HepG2 (cell line): Measurements from ENCODE around the gene MAP3K1. TPM values are rescaled to one million over a fixed set of nuclear protein-coding genes. Genes with fewer than 3 reads are reported as not detected.

Experiments used
- ATAC-seq: fragments of 200-7000 bp; cut with Tn5 transposase; 3 replicates; pipeline ENCODE4 v1.9.1; 2020; ENCODE audit warnings: mild to moderate bottlenecking, moderate library complexity
- BruUV-seq: library from RNA; stranded (reverse); fragments of 400-500 nt; replicated peaks from 2 replicates; lab custom pipeline; 2021; lab: Mats Ljungman, UMichigan
- CTCF ChIA-PET: fragments of 300-600 bp; formaldehyde crosslinking; extraction: SDS; loops from one replicate; lab custom pipeline; 2021; ENCODE audit warnings: low total read pairs, inconsistent platforms, low intra/inter-chr PET ratio; lab: Yijun Ruan, JAX
- POLR2A ChIA-PET: fragments of 350-600 bp; sonication (Branson Sonifier 250); formaldehyde crosslinking; loops from one replicate; lab custom pipeline; 2020; ENCODE audit warnings: antibody characterized with exemption, inconsistent platforms; lab: Yijun Ruan, JAX
- DNase-seq: peaks from one replicate; pipeline ENCODE4 v3.0.0-alpha.2; 2015; ENCODE audit warnings: low spot score
- FAIRE-seq: peaks from 3 replicates; lab custom pipeline; 2011; peaks lifted over from hg19 to GRCh38; lab: Jason Lieb, UNC
- H2AFZ ChIP-seq: one replicate; pipeline ENCODE4 v1.6.1; 2011; ENCODE audit warnings: low read length, inconsistent platforms
- H3K27ac ChIP-seq: fragments of 300-600 bp; 3 replicates; pipeline ENCODE4 v1.8.0; 2011; ENCODE audit warnings: mixed run types, mild to moderate bottlenecking, mixed read lengths, low read length, inconsistent platforms; ENCODE audit not compliant: insufficient read depth; ENCODE audit errors: extremely low read length
- H3K27me3 ChIP-seq, 2 experiments: fragments of 200-600 bp in 1 of 2; 2 replicates in 1 of 2; 3 replicates in 1 of 2; pipeline versions ENCODE4 v1.6.0 to v1.8.0; 2011; ENCODE audit warnings: low read length in 2 of 2, mild to moderate bottlenecking in 2 of 2, moderate library complexity in 2 of 2, inconsistent platforms in 1 of 2; ENCODE audit not compliant: insufficient read depth in 2 of 2, control insufficient read depth in 1 of 2
- H3K36me3 ChIP-seq, 2 experiments: fragments of 200-600 bp in 1 of 2; replicated peaks in 1 of 2; 2 replicates in 1 of 2; 3 replicates in 1 of 2; pipeline versions ENCODE4 v1.5.1 to v1.8.0; 2011; ENCODE audit warnings: low read length in 2 of 2, inconsistent platforms in 1 of 2; ENCODE audit not compliant: insufficient read depth in 2 of 2, control insufficient read depth in 1 of 2
- H3K4me1 ChIP-seq: 2 replicates; pipeline ENCODE4 v1.5.1; 2012; ENCODE audit warnings: low read length, inconsistent platforms; ENCODE audit not compliant: insufficient read depth
- H3K4me2 ChIP-seq: 2 replicates; pipeline ENCODE4 v1.6.0; 2011; ENCODE audit warnings: low read depth, low read length, inconsistent platforms
- H3K4me3 ChIP-seq, 3 experiments: fragments of 200-600 bp in 1 of 3; sonication (generic), shearing (Covaris generic) in 1 of 3; replicated peaks in 1 of 3; 2 replicates each; pipeline ENCODE4 v1.5.1; 2011 to 2016; ENCODE audit warnings: low read length in 3 of 3, inconsistent platforms in 2 of 3, low read depth in 2 of 3, mild to moderate bottlenecking in 2 of 3, control low read depth in 1 of 3, mixed read lengths in 1 of 3; ENCODE audit not compliant: insufficient read depth in 1 of 3
- H3K79me2 ChIP-seq: one replicate; pipeline ENCODE4 v1.6.1; 2011; ENCODE audit warnings: low read length, inconsistent platforms; ENCODE audit not compliant: insufficient read depth
- H3K9ac ChIP-seq: 2 replicates; pipeline ENCODE4 v1.6.0; 2011; ENCODE audit warnings: mild to moderate bottlenecking, low read depth, low read length, inconsistent platforms; ENCODE audit not compliant: insufficient read depth
- H3K9me3 ChIP-seq: 2 replicates; pipeline ENCODE4 v1.5.1; 2012; ENCODE audit warnings: mild to moderate bottlenecking, low read length
- H4K20me1 ChIP-seq: 2 replicates; pipeline ENCODE4 v1.6.0; 2011; ENCODE audit warnings: inconsistent platforms, mild to moderate bottlenecking, low read length, moderate library complexity; ENCODE audit not compliant: insufficient read depth
- CHCHD3 ChIP-seq: sonication (generic); formaldehyde crosslinking; IDR thresholded peaks from 2 replicates; pipeline ENCODE4 v1.8.0; 2022; ENCODE audit warnings: mild to moderate bottlenecking, missing genetic modification reagents, moderate library complexity
- JDP2 ChIP-seq: sonication (generic); formaldehyde crosslinking; IDR thresholded peaks from 2 replicates; pipeline ENCODE4 v1.8.1; 2022; ENCODE audit warnings: missing genetic modification reagents, borderline replicate concordance
- MAF1 ChIP-seq: sonication (generic); formaldehyde crosslinking; IDR thresholded peaks from 2 replicates; pipeline ENCODE4 v1.5.0; 2020; ENCODE audit warnings: missing genetic modification reagents, borderline replicate concordance
- MAFF ChIP-seq: IDR thresholded peaks from 2 replicates; pipeline ENCODE4 v1.6.1; 2011; ENCODE audit warnings: low read depth, low read length, improper control_type of control experiment
- MXD3 ChIP-seq: IDR thresholded peaks from 2 replicates; pipeline ENCODE4 v1.6.1; 2016; ENCODE audit warnings: mild to moderate bottlenecking, missing biosample characterization, missing genetic modification reagents
- PLRG1 ChIP-seq: fragments of 450-650 bp; conservative IDR thresholded peaks from 2 replicates; pipeline ENCODE4 v1.6.1; 2016
- ZBTB38 ChIP-seq: sonication (generic); formaldehyde crosslinking; IDR thresholded peaks from 2 replicates; pipeline ENCODE4 v1.5.1; 2020; ENCODE audit warnings: mild to moderate bottlenecking, missing genetic modification reagents
- ZMYM3 ChIP-seq: sonication (generic); formaldehyde crosslinking; IDR thresholded peaks from 2 replicates; pipeline ENCODE4 v1.5.1; 2020; ENCODE audit warnings: mild to moderate bottlenecking, missing genetic modification reagents
- ZNF549 ChIP-seq: sonication (generic); formaldehyde crosslinking; IDR thresholded peaks from 2 replicates; pipeline ENCODE4 v1.5.0; 2020; ENCODE audit warnings: missing genetic modification reagents
- ZNF883 ChIP-seq: sonication (generic); formaldehyde crosslinking; IDR thresholded peaks from 2 replicates; pipeline ENCODE4 v1.5.1; 2020; ENCODE audit warnings: mild to moderate bottlenecking, missing genetic modification reagents; ENCODE audit errors: not compliant biosample characterization
- WGBS: methylation state at CpG from one replicate; pipeline ENCODE4 v1.1.6; 2017; ENCODE audit warnings: low lambda C conversion rate; 5-methylcytosine and 5-hydroxymethylcytosine counted together
- in situ Hi-C: cut with HindIII; loops from 2 replicates; pipeline ENCODE4 v1.10.0; 2017; ENCODE audit warnings: low pct_unique_long_range_greater_than_20kb; ENCODE audit not compliant: extremely low pct_ligation_motif_present
- intact Hi-C: fragments of 100-400 bp; cut with micrococcal nuclease; formaldehyde crosslinking; loops from one replicate; pipeline ENCODE4 v1.10.0; 2022; ENCODE audit not compliant: unreplicated experiment
- polyA plus RNA-seq, 8 experiments: library from polyadenylated mRNA; depleted of rRNA in 3 of 8; stranded (reverse) in 7 of 8; unstranded in 1 of 8; fragments of >200 nt; fragmentation: Illumina TruSeq in 4 of 8; extraction: Trizol in 4 of 8; gene quantifications; 2 replicates each; pipeline versions ENCODE4 v1.2.1 to v1.2.3, GENCODE V29; 2011 to 2016; ENCODE audit warnings: low read depth in 4 of 8, missing spikeins in 1 of 8, mixed read lengths in 1 of 8; ENCODE audit not compliant: insufficient read depth in 1 of 8
- total RNA-seq, 5 experiments: library from RNA; depleted of rRNA; stranded (reverse); fragments of >200 nt; fragmentation: Illumina TruSeq; extraction: Trizol; gene quantifications; 2 replicates each; pipeline ENCODE4 v1.2.3, GENCODE V29; 2016; ENCODE audit warnings: low read depth in 1 of 5

MAP3K1 gene
- total and polyA plus RNA-seq, 2 of the 13 experiments (the other 11 are each of a cell fraction or from before 2014, with no cell fraction given): 16.4 to 30.3 TPM

GRCh38 chr5:56851258-56851941 is 36.1 kb downstream of the MAP3K1 start:
- no peak overlapping the region for H3K4me3 ChIP-seq
- no peak overlapping the region for H3K9ac ChIP-seq
- H2AFZ ChIP-seq: no peak overlapping the region
- peaks cover 14% of the 10 kb centered on the region for H4K20me1 ChIP-seq
- no peaks in the 10 kb centered on the region for H3K27me3 ChIP-seq
- CTCF ChIA-PET: no interaction called here
- WGBS: 59% methylated on average over 6 of the region's 6 CpGs
- H3K27ac ChIP-seq: no peak overlapping the region
- no peak overlapping the region for H3K4me2 ChIP-seq
- H3K79me2 ChIP-seq: peaks cover 95% of the 10 kb centered on the region
- no peak for TF ChIP-seq ZNF549 (CRISPR knock-in tag)
- no peak for TF ChIP-seq JDP2
- TF ChIP-seq PLRG1: no peak
- TF ChIP-seq ZNF883 (CRISPR knock-in tag): no peak
- no peak for TF ChIP-seq MAF1 (CRISPR knock-in tag)
- TF ChIP-seq MXD3 (CRISPR knock-in tag): no peak
- TF ChIP-seq ZMYM3 (CRISPR knock-in tag): no peak
- TF ChIP-seq CHCHD3 (CRISPR knock-in tag): no peak
- TF ChIP-seq ZBTB38: 0 out of 2 replicates have a peak, but pooled peaks have one; percentile 18
- TF ChIP-seq MAFF: 0 out of 2 replicates have a peak, but pooled peaks have one; percentile 12
- TF ChIP-seq, all 625 proteins: peak for 2
- no peaks in the 10 kb centered on the region for H3K9me3 ChIP-seq
- BruUV-seq: no TSS peak
- peaks cover 46% of the 10 kb centered on the region for H3K4me1 ChIP-seq
- intact Hi-C loops (no loop called here), in situ Hi-C loops (loop anchor here (25.0 kb wide), 1 partner anchor 864 kb away; the partner anchor contains the start of gene IL6ST)
- ATAC-seq (peak; percentile 69), FAIRE-seq (no peak), DNase-seq (no peak)
- POLR2A ChIA-PET: no interaction called here
- H3K36me3 ChIP-seq: no peaks in the 10 kb centered on the region
